HG03139 (cell line): ENCODE results near the gene FOXD1.
"Not testable (repeated sequence)": the region's sequence is repeated elsewhere in the genome, so short reads cannot be mapped to it uniquely, and the experiment has no call there.

Experiments used
- ATAC-seq: cut with Tn5 transposase; IDR thresholded peaks from one replicate; pipeline ENCODE4 v1.9.1; 2021; ENCODE audit not compliant: unreplicated experiment

The FOXD1 gene

GRCh38 chr5:73418244-73418691 lies 30.3 kb downstream of the FOXD1 start:
- ATAC-seq = no peak

DNA sequence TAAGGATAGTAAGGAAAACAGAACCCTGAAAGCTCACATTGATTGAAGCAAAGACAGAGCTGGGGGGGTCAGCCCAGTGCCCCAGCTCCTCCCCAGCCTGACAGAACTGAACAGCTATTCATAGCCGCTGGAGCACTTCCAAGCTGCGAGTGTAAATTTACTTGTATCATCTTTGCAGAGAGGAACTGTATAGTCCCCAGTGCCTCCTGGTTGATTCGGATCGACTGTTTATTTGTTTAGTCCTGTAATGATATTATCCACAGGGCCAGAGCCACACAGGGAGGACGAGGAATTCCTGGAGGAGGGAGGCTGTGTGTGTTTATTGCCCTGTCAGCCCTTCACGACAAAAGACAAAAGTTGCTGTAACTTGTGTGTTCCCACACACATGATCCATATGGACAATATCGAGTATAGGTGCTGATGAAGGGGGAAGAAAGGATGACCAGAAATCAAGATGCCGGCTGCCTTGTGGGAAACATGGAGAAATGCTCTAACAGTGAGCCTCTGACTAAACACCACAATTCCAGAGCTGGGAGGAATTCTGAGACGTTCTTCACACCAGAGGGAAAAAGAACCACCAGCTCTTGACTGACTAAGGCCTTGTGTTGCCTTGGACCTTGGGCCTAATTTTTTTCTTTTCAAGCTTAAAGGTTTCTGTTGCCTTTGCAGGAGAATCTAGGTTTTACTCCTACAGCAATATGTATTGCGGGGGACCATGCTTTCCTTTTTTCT lies 31.1 kb downstream of the FOXD1 start:
- no peak for ATAC-seq

- no peak for ATAC-seq
Measured at GRCh38 chr5:73415617-73416016, 33.0 kb downstream of the FOXD1 start.

DNA sequence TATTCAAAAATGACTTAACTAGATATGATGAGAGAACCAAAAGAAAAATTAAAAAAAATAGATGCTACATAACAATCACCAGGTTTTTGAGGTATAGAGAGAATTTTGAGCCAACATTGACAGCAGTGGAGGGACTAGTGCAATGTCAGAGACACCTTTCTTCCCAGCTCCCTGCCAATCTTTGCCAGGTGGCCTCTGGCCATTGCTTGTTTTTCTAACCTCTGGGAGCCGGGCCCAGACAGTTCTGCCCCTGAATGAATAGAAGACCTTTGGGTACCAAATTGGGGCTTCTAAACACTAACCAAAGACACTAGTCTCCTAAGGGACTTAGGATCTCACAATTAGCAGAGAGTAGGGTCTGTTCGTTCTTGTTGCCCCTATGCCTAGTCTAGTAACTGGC lies 33.4 kb downstream of the FOXD1 start:
- no peak for ATAC-seq

DNA sequence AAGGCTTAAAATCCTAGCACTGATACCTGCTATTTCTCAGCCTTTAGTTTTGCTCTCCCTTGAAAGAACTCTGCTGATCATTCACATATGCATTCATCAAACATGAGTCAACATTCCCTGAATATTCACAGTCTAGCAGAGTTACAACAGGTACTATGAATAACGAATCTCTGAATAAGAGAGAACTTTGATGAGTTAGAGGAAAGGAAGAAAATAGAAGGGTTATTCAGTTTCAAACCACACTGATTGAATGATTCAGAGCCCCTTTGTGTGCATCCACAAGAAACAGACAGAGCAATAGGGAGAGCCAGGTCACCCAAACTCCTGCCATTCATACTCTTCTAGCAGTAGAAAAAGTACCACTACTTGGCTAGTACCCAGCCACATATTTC lies 36.0 kb downstream of the FOXD1 start:
- ATAC-seq = no peak

- ATAC-seq = no peak
Measured at GRCh38 chr5:73411936-73412596, 36.5 kb downstream of the FOXD1 start.

DNA sequence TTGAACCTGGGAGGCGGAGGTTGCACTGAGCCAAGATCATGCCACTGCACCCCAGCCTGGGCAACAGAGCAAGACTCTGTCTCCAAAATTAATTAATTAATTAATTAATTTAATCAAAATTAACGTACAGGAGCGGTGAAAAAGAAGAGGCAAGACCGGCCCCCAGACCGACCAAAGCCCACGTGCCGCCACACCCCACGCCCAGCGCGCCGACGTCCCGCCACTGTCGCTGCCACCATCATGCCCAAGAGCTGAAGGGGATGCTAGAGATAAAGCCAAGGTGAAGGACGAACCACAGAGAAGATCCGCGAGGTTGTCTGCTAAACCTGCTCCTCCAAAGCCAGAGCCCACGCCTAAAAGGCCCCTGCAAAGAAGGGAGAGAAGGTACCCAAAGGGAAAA lies 38.6 kb downstream of the FOXD1 start:
- ATAC-seq = not testable (repeated sequence)

- no peak for ATAC-seq
Measured at GRCh38 chr5:73405691-73406090, 42.9 kb downstream of the FOXD1 start.

GRCh38 chr5:73399775-73400174 lies 48.8 kb downstream of the FOXD1 start:
- no peak for ATAC-seq
